ENCODE measurements around the gene MRAP.

MRAP gene

DNA sequence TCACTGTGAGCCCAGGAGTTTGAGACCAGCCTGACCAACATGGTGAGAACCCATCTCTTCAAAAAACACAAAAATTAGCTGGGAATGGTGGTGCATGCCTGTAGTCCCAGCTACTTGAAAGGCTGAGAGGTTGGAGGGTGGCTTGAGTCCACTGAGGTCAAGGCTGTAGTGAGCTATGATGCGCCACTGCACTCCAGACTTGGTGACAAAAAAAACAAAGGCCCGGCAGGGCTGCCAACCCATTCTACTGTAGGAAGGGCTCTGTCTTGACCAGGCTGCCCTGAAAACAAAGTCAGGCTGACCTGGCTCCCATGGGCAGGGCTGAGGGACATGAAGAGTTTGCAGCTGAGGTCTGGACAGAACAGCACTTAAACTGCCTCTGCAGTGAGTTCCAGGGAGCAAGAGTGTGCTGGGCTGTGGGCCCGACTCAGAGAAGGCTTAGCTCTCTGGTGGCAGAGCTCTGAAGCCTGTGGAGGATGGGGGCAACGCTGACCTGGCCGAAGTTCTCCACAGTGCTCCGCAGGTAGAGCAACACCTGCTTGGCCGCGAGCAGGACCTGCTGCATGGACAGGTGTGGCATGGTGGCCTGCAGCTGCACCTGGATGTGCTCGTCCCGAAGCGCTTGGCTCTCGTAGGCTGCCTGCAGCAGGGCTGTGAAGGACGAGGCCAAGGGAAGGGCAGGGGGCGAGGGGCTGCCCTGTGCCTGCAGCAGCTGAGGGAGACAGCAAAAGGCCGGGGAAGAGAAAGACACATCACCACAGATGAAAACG is 51.7 kb downstream of the MRAP start:
- DNase-seq: no peak

DNA sequence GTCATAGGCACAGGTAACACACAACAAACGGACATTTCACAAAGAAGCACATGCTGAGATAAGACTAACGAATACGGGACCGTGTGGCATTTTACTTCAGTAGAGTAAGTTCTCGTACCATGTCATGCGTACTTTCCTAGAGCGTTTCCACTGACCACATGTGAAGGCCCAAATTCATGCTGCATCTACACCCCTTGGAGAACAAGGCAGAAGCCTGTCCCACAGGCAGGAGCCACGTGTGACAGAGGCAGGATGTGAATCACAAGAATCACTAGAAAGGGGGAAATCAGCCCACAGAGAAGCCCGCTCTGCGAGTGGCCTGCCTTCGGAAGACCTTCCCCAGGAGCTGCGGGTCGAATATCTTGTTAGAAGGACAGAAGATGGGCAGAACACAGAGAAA is 52.3 kb downstream of the MRAP start:
- no peak for DNase-seq

DNA sequence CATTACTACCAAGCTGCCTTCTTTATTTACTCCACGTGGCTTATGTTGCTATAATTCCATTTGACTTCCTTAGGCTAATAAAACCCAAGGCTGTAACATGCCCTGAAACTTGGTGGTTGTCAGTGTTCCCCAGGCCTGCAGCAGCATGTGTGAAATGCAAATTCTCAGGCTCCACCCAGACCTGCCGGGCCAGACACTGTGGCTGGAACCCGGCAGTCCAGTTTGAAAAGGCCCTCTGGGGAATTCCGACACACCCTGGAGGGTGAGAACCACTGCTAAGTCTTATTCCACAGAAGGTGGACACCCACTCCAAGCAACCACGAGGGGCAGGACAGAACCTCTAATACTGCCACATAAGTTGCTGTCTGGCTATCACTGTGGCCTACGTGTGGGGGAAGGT is 52.8 kb downstream of the MRAP start:
- DNase-seq: no peak

DNA sequence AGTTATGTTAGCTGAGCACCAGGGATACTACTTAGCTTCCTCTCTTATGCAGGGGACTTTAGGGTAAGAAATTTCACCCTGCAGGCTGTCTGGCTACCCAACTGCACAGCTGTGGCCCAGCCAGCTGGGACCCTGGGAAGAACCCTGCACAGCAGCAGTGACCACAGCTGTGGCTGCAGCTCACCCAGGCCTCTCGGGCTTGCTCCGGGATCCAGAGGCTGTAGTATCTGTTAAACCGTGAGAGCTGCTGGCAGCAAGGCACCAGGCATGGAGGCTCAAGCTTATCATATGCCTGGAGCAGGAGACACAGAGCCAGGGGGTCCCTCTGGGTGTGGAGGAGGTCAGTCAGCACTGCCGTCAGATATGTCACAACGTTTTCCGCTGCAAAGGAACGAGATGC is 53.9 kb downstream of the MRAP start:
- no peak for DNase-seq

DNA sequence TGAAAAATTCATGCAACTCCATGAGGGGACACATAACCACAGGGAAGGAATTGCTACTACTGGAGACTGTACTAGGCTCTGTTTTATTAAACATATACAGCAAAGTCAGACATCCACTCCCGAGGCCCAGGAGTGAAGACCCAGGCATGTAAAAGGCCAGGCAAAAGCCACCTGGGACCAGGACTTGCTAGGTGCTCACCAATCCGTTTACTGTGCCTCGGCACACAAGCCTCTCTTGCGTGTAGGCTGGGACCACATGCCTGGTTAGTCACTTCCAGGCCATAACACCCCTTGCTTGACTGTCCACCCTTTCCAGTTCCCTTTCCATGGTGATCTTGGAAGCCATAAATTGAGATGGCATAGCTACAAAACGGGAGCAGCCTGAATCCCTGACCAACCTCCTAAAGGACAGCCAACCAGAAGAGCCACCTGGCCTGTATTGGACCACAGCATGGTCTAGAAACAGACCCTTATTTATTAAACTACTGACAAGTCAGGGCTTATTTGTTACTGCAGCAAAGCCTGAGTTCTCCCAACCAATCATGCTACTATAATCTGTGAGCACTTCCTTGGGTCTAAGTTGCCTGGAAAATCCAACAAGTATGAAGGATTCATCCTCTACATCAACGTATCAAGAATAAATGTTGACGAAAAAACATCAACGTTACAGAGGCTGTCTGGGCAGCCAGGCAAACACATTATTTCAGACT is 54.5 kb downstream of the MRAP start:
- DNase-seq: no peak

DNA sequence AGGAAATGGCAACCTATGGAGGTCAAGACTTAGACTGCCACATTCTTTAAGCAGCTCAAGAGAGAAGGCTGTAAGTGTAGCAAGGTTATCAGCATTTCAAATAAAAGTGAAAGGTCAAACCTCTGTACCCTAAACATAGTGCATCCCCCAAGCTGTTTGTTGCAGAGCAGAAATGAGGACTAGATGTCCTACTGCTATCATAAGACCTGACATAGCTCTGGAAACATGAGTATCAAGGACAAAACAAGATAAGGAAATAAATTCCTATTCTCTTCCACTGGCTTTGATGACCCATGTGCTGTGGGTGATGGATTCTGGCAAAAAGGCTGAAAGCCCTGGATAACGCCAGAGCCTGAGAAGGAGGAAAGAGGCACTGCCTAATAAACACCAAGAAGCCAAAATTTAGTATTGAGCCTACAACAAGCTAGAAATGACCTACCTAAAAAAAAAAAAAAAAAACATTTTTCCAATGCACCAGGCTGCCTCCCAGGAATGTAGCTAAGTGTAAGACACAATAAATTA is 58.3 kb downstream of the MRAP start:
- DNase-seq: no peak

DNA sequence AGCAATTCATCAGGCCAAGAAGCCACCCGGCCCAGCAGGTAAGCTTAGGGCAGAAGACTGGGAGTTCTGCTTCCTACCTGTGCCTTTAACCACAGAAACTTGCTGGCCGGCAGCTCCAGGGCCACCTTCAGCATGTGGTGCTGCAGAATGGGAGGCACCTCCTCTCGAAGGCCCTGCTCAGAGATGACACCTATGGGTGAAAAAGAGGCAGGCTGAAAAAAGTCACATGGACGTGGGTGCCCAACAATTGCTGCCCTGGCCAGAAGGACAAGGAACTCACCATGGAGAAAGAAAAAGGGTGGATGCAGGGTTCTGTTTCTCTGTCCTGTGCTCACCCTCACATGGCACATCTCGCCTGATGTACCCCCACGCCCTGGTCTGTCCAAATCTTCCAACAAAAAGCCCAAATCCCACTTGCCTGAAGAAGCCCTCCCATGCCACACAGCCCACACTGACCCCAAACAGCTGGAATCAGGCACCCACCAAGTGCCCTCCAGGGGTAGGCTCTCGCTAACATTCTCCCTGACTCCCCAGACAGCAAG is 61.1 kb downstream of the MRAP start:
- DNase-seq: no peak

DNA sequence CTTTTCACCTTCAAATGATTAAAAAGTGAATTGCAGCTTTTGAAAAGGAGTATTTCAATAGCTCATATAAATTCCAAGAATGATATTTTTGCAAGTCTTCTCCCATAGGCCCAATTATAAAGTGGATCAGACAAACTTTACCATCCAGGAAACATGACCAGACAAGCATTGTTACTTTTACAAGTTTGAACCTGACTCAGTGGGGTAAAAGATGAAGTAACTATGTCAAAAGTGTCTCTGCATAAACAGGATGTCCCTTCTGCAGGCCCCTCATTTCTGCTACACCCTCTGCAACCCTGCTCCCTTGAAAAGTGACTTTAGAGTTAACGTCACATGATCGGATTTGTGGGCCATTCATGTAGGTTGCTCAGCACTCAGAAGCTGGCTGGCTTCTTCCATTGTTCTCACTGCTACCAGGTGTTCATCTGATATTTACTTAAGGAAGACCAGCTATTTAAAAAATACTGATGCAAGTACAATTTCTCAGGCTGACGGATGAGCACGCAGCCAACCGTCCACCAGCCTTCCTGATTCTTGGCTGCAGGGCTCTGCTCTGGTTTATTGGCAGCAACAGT is 61.8 kb downstream of the MRAP start:
- DNase-seq: no peak

All from right kidney (tissue), 1 donor.